Stimulated activated naive B cell treated with anti-CD40 and anti-IgM and Interleukin-4, amounts not matched to agents 10 μg/mL and 1 μg/mL and 100 μg/mL, for 72 hours (primary cell): ENCODE results near the gene OR10G8.
A peak's percentile ranks its signal among the peaks of the same experiment; 100 is the strongest.
"Not testable (repeated sequence)": the region's sequence is repeated elsewhere in the genome, so short reads cannot be mapped to it uniquely, and the experiment has no call there.

Experiments
- ATAC-seq, 2 donors: fragments of 150-1000 bp; cut with Tn5 transposase; replicated peaks; 2 replicates each; pipeline ENCODE4 v1.10.0; 2021; ENCODE audit warnings: moderate library complexity in 1 of 2
- DNase-seq: peaks from one replicate; pipeline ENCODE4 v3.0.0; 2021
- H3K27ac Mint-ChIP-seq: one replicate; pipeline ENCODE4 v1.8.0; 2022; ENCODE audit warnings: mild to moderate bottlenecking, mixed read lengths
- H3K27me3 Mint-ChIP-seq, 2 donors: one replicate each; pipeline ENCODE4 v1.8.0; 2022; ENCODE audit warnings: mixed read lengths in 2 of 2
- H3K36me3 Mint-ChIP-seq, 2 donors: one replicate each; pipeline ENCODE4 v1.8.0; 2022; ENCODE audit warnings: mixed read lengths in 2 of 2, mild to moderate bottlenecking in 1 of 2
- H3K4me1 Mint-ChIP-seq, 2 donors: one replicate each; pipeline ENCODE4 v1.8.0; 2022; ENCODE audit warnings: mixed read lengths in 2 of 2, mild to moderate bottlenecking in 1 of 2
- H3K4me3 Mint-ChIP-seq, 2 donors: one replicate each; pipeline ENCODE4 v1.8.0; 2022; ENCODE audit warnings: mild to moderate bottlenecking in 2 of 2, mixed read lengths in 2 of 2, moderate library complexity in 1 of 2
- H3K9me3 Mint-ChIP-seq, 2 donors: one replicate each; pipeline ENCODE4 v1.8.0; 2022; ENCODE audit warnings: mixed read lengths in 2 of 2, mild to moderate bottlenecking in 1 of 2

OR10G8 gene, protein sequence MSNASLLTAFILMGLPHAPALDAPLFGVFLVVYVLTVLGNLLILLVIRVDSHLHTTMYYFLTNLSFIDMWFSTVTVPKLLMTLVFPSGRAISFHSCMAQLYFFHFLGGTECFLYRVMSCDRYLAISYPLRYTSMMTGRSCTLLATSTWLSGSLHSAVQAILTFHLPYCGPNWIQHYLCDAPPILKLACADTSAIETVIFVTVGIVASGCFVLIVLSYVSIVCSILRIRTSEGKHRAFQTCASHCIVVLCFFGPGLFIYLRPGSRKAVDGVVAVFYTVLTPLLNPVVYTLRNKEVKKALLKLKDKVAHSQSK

DNA sequence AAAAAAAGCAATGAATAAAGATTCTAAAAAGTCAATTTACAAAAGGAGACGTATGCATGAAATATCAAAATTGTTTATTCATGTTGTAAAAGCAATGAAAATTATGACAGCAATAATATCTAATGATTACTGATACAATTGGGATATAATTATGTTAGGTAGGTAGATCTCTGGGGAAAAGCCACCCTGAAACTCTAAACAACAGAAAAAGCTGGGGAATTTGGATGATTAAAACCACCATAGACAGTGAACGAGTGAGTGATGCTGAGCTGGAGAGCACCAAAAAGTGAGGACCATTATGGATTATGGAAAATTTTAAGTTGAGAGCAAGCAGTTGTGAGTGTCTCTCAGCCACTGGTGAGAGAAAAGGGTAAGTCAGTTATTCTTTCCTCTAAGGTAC, at the start of gene OR10G8:
OR10G8 (plus strand) TSS at position 301 of the 400 bp plus-strand sequence. CDS start 2,825 bp downstream, outside the sequence.
- Mint-ChIP-seq H3K9me3 (peaks cover 0 to 1% of the 10 kb centered on the region in 2 donors), H3K36me3 (no peaks in the 10 kb centered on the region), H3K4me3 (no peak within 1 kb of the TSS)

GRCh38 chr11:123977731-123978347, 48.8 kb upstream of the OR10G8 start, which contains the start of gene OR10S1:
Gene OR10S1, minus strand, starts transcription at chr11:123977781. Its CDS starts 117 bp downstream, at chr11:123977664.
- no peaks in the 10 kb centered on the region for H3K4me1 Mint-ChIP-seq
- ATAC-seq: no peak
- H3K27ac Mint-ChIP-seq: no peak within 1 kb of the TSS
- no peaks in the 10 kb centered on the region for H3K27me3 Mint-ChIP-seq
- H3K4me3 Mint-ChIP-seq: no peak within 1 kb of the TSS
- DNase-seq: no peak
- no peaks in the 10 kb centered on the region for H3K36me3 Mint-ChIP-seq
- H3K9me3 Mint-ChIP-seq: peaks cover 3 to 11% of the 10 kb centered on the region in 2 donors

More for the DNA sequence above, at the start of gene OR10G8:
- H3K27ac Mint-ChIP-seq: no peak within 1 kb of the TSS
- DNase-seq (no peak), ATAC-seq (no peak)
- no peaks in the 10 kb centered on the region for H3K4me1 Mint-ChIP-seq
- H3K27me3 Mint-ChIP-seq: no peaks in the 10 kb centered on the region

DNA sequence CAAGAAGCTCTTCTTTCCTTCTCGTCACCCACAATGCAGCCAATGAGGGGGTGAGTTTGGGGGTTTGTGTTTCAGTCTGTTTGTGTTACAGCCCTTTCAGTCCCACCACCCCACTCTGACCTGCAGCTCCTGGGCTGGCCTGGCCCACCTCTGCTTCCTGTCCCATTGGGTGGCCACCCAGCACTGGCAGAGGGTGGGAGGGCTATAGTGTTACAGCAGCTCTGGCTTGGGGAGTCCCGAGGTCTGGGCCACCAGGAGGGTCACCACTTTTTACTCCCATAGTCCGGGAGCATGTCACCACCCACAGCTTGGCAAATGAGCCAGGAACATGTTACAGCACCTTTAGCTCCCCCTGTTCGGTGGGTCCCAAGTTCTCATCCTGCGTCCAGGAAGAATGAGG, 47.3 kb upstream of the OR10G8 start:
- no peak overlapping the region for H3K27ac Mint-ChIP-seq
- no peaks in the 10 kb centered on the region for H3K4me1 Mint-ChIP-seq
- H3K9me3 Mint-ChIP-seq: peaks cover 6 to 15% of the 10 kb centered on the region in 2 donors
- no peak overlapping the region for H3K4me3 Mint-ChIP-seq
- ATAC-seq (no peak), DNase-seq (no peak)
- peaks cover 0 to 3% of the 10 kb centered on the region in 2 donors for H3K27me3 Mint-ChIP-seq
- no peaks in the 10 kb centered on the region for H3K36me3 Mint-ChIP-seq

GRCh38 chr11:123995119-123995518, 31.5 kb upstream of the OR10G8 start, which contains the start of gene OR10G6:
Gene OR10G6, minus strand, starts transcription at chr11:123995161. Its CDS starts 0 bp downstream, at chr11:123995161.
- no peaks in the 10 kb centered on the region for H3K4me1 Mint-ChIP-seq
- DNase-seq: no peak
- no peak for ATAC-seq
- no peak within 1 kb of the TSS for H3K4me3 Mint-ChIP-seq
- no peak within 1 kb of the TSS for H3K27ac Mint-ChIP-seq
- H3K36me3 Mint-ChIP-seq: no peaks in the 10 kb centered on the region
- H3K9me3 Mint-ChIP-seq: no peaks in the 10 kb centered on the region
- H3K27me3 Mint-ChIP-seq: no peaks in the 10 kb centered on the region

DNA sequence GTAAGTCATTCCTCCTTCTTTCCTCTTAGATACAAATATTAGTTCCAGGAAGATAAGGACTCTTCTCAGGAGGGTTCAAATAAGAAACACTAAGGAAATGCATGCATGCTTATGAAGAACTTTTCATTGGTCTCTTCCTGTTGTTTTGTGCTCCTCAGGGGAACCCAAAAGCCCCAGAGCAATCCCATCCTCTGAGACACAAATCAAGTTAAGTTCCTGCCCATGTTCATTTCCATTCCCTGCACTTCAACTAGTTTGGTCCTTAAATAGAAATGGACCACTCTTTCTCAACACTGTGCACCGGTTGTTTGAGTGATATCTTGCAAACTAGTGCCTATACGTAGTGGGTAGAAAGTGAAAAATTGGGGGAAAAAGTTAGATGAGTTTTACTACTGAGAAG, 13.9 kb upstream of the OR10G8 start, which contains the start of gene OR10G4:
OR10G4 (plus strand) TSS at position 301 of the 400 bp plus-strand sequence. CDS start 2,578 bp downstream, outside the sequence.
- no peaks in the 10 kb centered on the region for H3K36me3 Mint-ChIP-seq
- H3K27ac Mint-ChIP-seq: no peak within 1 kb of the TSS
- no peaks in the 10 kb centered on the region for H3K9me3 Mint-ChIP-seq
- no peaks in the 10 kb centered on the region for H3K4me1 Mint-ChIP-seq
- DNase-seq: no peak
- H3K27me3 Mint-ChIP-seq: no peaks in the 10 kb centered on the region
- H3K4me3 Mint-ChIP-seq: no peak within 1 kb of the TSS
- no peak for ATAC-seq

DNA sequence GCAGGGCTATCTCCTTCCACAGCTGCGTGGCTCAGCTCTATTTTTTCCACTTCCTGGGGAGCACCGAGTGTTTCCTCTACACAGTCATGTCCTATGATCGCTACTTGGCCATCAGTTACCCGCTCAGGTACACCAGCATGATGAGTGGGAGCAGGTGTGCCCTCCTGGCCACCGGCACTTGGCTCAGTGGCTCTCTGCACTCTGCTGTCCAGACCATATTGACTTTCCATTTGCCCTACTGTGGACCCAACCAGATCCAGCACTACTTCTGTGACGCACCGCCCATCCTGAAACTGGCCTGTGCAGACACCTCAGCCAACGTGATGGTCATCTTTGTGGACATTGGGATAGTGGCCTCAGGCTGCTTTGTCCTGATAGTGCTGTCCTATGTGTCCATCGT, 10.8 kb upstream of the OR10G8 start:
- not testable (repeated sequence) for H3K4me1 Mint-ChIP-seq, H3K27ac Mint-ChIP-seq, DNase-seq, H3K36me3 Mint-ChIP-seq, ATAC-seq, H3K9me3 Mint-ChIP-seq, H3K27me3 Mint-ChIP-seq, H3K4me3 Mint-ChIP-seq

DNA sequence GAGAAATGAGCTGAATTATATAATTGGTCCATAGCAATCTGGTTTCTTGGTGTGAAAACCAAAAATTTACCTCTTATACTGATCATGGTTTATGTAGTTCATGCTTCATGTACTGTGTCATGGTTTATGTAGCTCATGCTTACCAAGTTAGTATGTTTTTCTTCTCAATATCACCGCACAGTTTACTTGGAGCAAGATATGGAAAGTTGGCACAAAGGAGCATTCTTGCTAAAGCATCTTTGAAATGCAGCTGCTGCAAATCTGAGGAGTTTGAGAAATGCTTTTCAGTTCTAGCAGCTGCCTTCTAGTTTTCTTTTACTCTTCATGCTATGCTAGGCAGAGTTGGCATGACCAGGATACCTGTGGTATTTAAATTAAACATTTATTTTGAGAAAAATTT, 10.1 kb downstream of the OR10G8 start:
- H3K4me1 Mint-ChIP-seq: no peaks in the 10 kb centered on the region
- H3K36me3 Mint-ChIP-seq: no peaks in the 10 kb centered on the region
- H3K27ac Mint-ChIP-seq: no peak overlapping the region
- H3K27me3 Mint-ChIP-seq: peaks cover 0 to 7% of the 10 kb centered on the region in 2 donors
- DNase-seq (no peak), ATAC-seq (no peak)
- no peaks in the 10 kb centered on the region for H3K9me3 Mint-ChIP-seq
- no peak overlapping the region for H3K4me3 Mint-ChIP-seq

DNA sequence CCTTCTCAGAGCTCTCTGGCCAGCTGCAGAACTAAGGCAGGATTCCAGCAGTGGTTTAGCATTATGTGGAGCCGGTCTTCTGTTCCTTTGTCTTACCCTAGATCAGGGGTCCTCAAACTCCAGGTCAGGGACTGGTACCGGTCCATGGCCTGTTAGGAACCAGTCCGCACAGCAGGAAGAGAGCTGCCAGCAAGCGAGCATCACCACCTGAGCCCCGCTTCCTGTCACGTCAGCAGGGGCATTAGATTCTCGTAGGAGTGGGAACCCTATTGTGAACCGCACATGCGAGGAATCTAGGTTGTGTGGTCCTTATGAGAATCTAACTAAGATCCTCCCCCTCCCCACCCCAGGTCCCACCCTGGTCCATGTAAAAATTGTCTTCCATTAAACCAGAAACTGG, 13.0 kb downstream of the OR10G8 start:
- H3K4me3 Mint-ChIP-seq: no peak overlapping the region
- H3K36me3 Mint-ChIP-seq: no peaks in the 10 kb centered on the region
- no peak for DNase-seq
- no peaks in the 10 kb centered on the region for H3K9me3 Mint-ChIP-seq
- H3K4me1 Mint-ChIP-seq: no peaks in the 10 kb centered on the region
- H3K27ac Mint-ChIP-seq: no peak overlapping the region
- ATAC-seq: no peak
- H3K27me3 Mint-ChIP-seq: peaks cover 0 to 7% of the 10 kb centered on the region in 2 donors

GRCh38 chr11:124041254-124041653, 14.7 kb downstream of the OR10G8 start, which contains the start of gene OR10G7:
Gene OR10G7, minus strand, starts transcription at chr11:124041325. Its CDS starts 2,324 bp downstream, at chr11:124039001.
- Mint-ChIP-seq H3K4me1 (no peaks in the 10 kb centered on the region), H3K36me3 (no peaks in the 10 kb centered on the region), H3K9me3 (no peaks in the 10 kb centered on the region), H3K27me3 (peaks cover 0 to 7% of the 10 kb centered on the region in 2 donors), H3K27ac (no peak within 1 kb of the TSS), H3K4me3 (no peak within 1 kb of the TSS)
- no peak for ATAC-seq
- no peak for DNase-seq

GRCh38 chr11:124043420-124043819, 16.8 kb downstream of the OR10G8 start:
- peaks cover 0 to 2% of the 10 kb centered on the region in 2 donors for H3K27me3 Mint-ChIP-seq
- H3K4me3 Mint-ChIP-seq: no peak overlapping the region
- no peak overlapping the region for H3K27ac Mint-ChIP-seq
- no peaks in the 10 kb centered on the region for H3K9me3 Mint-ChIP-seq
- ATAC-seq (no peak), DNase-seq (no peak)
- H3K36me3 Mint-ChIP-seq: no peaks in the 10 kb centered on the region
- no peaks in the 10 kb centered on the region for H3K4me1 Mint-ChIP-seq

- Mint-ChIP-seq H3K4me3 (no peak overlapping the region), H3K27me3 (peaks cover 0 to 11% of the 10 kb centered on the region in 2 donors), H3K36me3 (no peaks in the 10 kb centered on the region), H3K27ac (no peak overlapping the region), H3K4me1 (no peaks in the 10 kb centered on the region), H3K9me3 (no peaks in the 10 kb centered on the region)
- ATAC-seq (no peak), DNase-seq (no peak)
These were observed 24.1 kb downstream of the OR10G8 start for GRCh38 chr11:124050748-124051147.

GRCh38 chr11:124052966-124053365, 26.4 kb downstream of the OR10G8 start:
- Mint-ChIP-seq H3K27ac (no peak overlapping the region), H3K27me3 (peaks cover 0 to 11% of the 10 kb centered on the region in 2 donors), H3K36me3 (no peaks in the 10 kb centered on the region), H3K4me3 (no peak overlapping the region), H3K9me3 (no peaks in the 10 kb centered on the region), H3K4me1 (no peaks in the 10 kb centered on the region)
- ATAC-seq (no peak), DNase-seq (no peak)

DNA sequence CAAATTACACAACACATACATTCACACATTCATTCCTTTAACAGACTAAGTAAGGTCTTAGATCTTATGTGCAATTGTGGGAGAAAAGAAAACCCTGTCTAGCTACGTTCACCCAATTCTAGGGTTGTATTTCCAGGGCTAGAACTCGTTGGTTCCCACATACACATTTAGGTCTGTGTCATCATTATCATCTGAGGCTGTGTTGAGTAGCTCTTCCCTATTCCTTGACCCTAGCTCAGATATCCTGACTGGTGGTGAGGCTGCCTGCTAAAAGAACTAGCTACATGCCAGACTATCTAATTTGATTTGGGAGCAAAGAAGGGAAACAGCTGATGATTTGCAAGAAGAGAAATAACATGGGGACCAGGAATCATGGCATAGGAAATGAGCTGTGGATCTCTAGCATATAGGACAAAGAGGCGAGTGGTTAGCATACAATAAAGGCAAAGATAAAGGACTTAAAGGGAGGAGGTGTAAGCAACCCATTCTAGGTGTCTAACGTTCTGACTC, 42.1 kb downstream of the OR10G8 start:
- H3K27ac Mint-ChIP-seq: no peak overlapping the region
- H3K4me3 Mint-ChIP-seq: no peak overlapping the region
- H3K4me1 Mint-ChIP-seq: peaks cover 12 to 32% of the 10 kb centered on the region in 2 donors
- no peak for DNase-seq
- no peaks in the 10 kb centered on the region for H3K36me3 Mint-ChIP-seq
- peaks cover 35 to 46% of the 10 kb centered on the region in 2 donors for H3K27me3 Mint-ChIP-seq
- H3K9me3 Mint-ChIP-seq: peaks cover 0 to 4% of the 10 kb centered on the region in 2 donors
- ATAC-seq: no peak

DNA sequence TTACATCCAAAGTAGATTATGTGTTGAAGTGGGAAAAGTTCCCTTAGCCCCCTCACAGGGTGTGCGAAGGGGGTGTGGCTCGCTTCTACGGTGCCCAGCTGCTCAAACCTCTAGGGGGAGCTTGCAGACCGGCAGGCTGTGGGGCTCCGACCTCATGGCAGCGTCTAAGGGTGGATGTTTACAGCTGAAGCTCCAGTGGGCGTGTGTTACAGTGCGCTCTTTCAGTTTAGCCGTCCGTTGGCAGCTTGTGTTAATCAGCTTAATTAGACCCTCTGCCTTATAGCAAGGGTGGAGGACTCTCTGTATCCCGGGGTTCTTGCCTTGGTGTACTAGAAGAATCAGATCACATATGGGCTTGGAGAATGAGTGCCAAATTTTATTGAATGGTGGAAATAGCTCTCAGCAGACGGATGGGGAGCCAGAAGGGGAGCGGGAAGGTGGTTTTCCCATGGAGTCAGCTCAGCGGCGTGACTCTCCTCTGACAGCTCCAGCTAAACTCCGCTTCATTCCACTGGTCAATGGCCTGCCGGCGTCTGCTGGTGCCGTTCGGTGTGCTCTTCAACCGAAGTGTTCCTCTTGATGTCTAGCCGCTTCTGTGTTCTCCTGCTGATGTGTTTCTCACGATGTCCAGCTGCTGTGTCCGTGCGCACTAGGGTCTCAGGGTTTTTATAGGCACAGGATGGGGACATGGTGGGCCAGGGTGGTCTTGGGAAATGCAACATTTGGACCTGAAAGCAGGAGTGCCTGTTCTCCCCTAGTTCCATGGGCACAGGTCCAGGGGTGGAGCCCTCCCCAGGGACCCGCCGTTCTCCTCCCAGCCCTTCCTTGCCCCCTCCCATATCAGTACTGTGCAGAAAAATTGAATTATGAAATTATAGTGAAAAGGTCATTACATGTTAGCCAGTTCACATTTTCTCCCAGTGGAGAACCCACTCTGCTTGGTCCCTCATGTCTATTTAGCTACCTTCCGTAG, 43.1 kb downstream of the OR10G8 start:
- H3K4me1 Mint-ChIP-seq: peaks cover 12 to 32% of the 10 kb centered on the region in 2 donors
- H3K27me3 Mint-ChIP-seq: peaks cover 38 to 49% of the 10 kb centered on the region in 2 donors
- H3K9me3 Mint-ChIP-seq: no peaks in the 10 kb centered on the region
- H3K4me3 Mint-ChIP-seq: peak overlapping the region; percentile 49 to 63
- H3K27ac Mint-ChIP-seq: peak overlapping the region; percentile 20
- ATAC-seq: peak; percentile 77 to 79
- H3K36me3 Mint-ChIP-seq: no peaks in the 10 kb centered on the region
- DNase-seq: peak; percentile 36
